Liver (tissue), 9 donors: Measurements from ENCODE around the gene ERP44. TPM values are rescaled to one million over a fixed set of nuclear protein-coding genes. Genes with fewer than 3 reads are reported as not detected.
"Not testable (repeated sequence)": the region's sequence is repeated elsewhere in the genome, so short reads cannot be mapped to it uniquely, and the experiment has no call there.

Source experiments
- DNase-seq: peaks from one replicate; pipeline ENCODE4 v3.0.0-alpha.2; 2017; ENCODE audit warnings: low spot score
- H3K27ac ChIP-seq, 2 donors: one replicate each; pipeline ENCODE4 v1.7.0; 2013; ENCODE audit warnings: inconsistent platforms in 2 of 2, low read length in 2 of 2, control low read depth in 1 of 2, low read depth in 1 of 2, mild to moderate bottlenecking in 1 of 2
- H3K27me3 ChIP-seq, 4 donors: one replicate each; pipeline versions ENCODE4 v1.6.1 to v1.7.0; 2013; ENCODE audit warnings: low read length in 3 of 4, inconsistent platforms in 1 of 4, mild to moderate bottlenecking in 1 of 4, moderate library complexity in 1 of 4; ENCODE audit not compliant: control insufficient read depth in 4 of 4, insufficient read depth in 4 of 4
- H3K36me3 ChIP-seq, 4 donors: one replicate each; pipeline versions ENCODE4 v1.6.1 to v1.7.0; 2013; ENCODE audit warnings: low read length in 3 of 4, mild to moderate bottlenecking in 3 of 4, low read depth in 1 of 4, moderate library complexity in 1 of 4; ENCODE audit not compliant: control insufficient read depth in 4 of 4, insufficient read depth in 3 of 4
- H3K4me1 ChIP-seq, 4 donors: one replicate each; pipeline versions ENCODE4 v1.6.1 to v1.7.0; 2013; ENCODE audit warnings: low read length in 3 of 4, mild to moderate bottlenecking in 3 of 4, moderate library complexity in 1 of 4; ENCODE audit not compliant: control insufficient read depth in 4 of 4, insufficient read depth in 4 of 4
- H3K4me3 ChIP-seq, 3 donors: one replicate each; pipeline versions ENCODE4 v1.6.1 to v1.7.0; 2013; ENCODE audit warnings: low read length in 3 of 3, control low read depth in 1 of 3, low read depth in 1 of 3, mild to moderate bottlenecking in 1 of 3
- H3K9ac ChIP-seq, 2 donors: one replicate each; pipeline ENCODE4 v1.7.0; 2013; ENCODE audit warnings: low read length in 2 of 2, mild to moderate bottlenecking in 2 of 2, moderate library complexity in 2 of 2, control low read depth in 1 of 2, low read depth in 1 of 2
- H3K9me3 ChIP-seq, 4 donors: one replicate each; pipeline versions ENCODE4 v1.6.1 to v1.7.0; 2013; ENCODE audit warnings: low read length in 3 of 4; ENCODE audit not compliant: control insufficient read depth in 4 of 4
- CTCF ChIP-seq: fragments of 150-350 bp; IDR thresholded peaks from 2 replicates; pipeline ENCODE4 v1.5.1; 2017; ENCODE audit warnings: improper control_type of control experiment, low read depth, low read length; ENCODE audit not compliant: missing input control
- EGR1 ChIP-seq, 2 donors: IDR thresholded peaks; 2 replicates each; pipeline ENCODE4 v1.6.1; 2016 to 2018; ENCODE audit warnings: antibody characterized with exemption in 2 of 2, low read depth in 2 of 2
- FOXA1 ChIP-seq: IDR thresholded peaks from 2 replicates; pipeline ENCODE4 v1.6.1; 2016; ENCODE audit warnings: antibody characterized with exemption
- HNF4A ChIP-seq, 2 donors: conservative IDR thresholded peaks; 2 replicates each; pipeline ENCODE4 v1.6.1; 2016; ENCODE audit warnings: antibody characterized with exemption in 2 of 2, mild to moderate bottlenecking in 2 of 2
- HNF4G ChIP-seq: IDR thresholded peaks from 2 replicates; pipeline ENCODE4 v1.6.1; 2016; ENCODE audit warnings: antibody characterized with exemption
- JUND ChIP-seq, 2 donors: IDR thresholded peaks; 2 replicates each; pipeline ENCODE4 v1.6.1; 2016; ENCODE audit warnings: antibody characterized with exemption in 2 of 2
- NR2F2 ChIP-seq: IDR thresholded peaks from 2 replicates; pipeline ENCODE4 v1.6.1; 2016; ENCODE audit warnings: antibody characterized with exemption
- RXRA ChIP-seq, 2 donors: IDR thresholded peaks; 2 replicates each; pipeline ENCODE4 v1.6.1; 2017 to 2018; ENCODE audit warnings: antibody characterized with exemption in 2 of 2, mild to moderate bottlenecking in 1 of 2
- SP1 ChIP-seq: IDR thresholded peaks from 2 replicates; pipeline ENCODE4 v1.6.1; 2018; ENCODE audit warnings: antibody characterized with exemption, mild to moderate bottlenecking
- TAF1 ChIP-seq: conservative IDR thresholded peaks from 2 replicates; pipeline ENCODE4 v1.6.1; 2016; ENCODE audit warnings: antibody characterized with exemption, mild to moderate bottlenecking
- YY1 ChIP-seq: IDR thresholded peaks from 2 replicates; pipeline ENCODE4 v1.6.1; 2016; ENCODE audit warnings: antibody characterized with exemption, mild to moderate bottlenecking
- ZBTB33 ChIP-seq: IDR thresholded peaks from 2 replicates; pipeline ENCODE4 v1.6.1; 2016; ENCODE audit warnings: antibody characterized with exemption
- WGBS: extraction: QIAGEN DNeasy Blood & Tissue Kit; methylation state at CpG from one replicate; pipeline ENCODE4 v1.1.7; 2013; 5-methylcytosine and 5-hydroxymethylcytosine counted together
- polyA plus RNA-seq, 2 donors: library from polyadenylated mRNA; stranded (reverse) in 1 of 2; unstranded in 1 of 2; fragments of 200-250 nt in 1 of 2; fragments of >200 nt in 1 of 2; fragmentation: Nextera tagmentation in 1 of 2; extraction: Ambion mirVana in 1 of 2; gene quantifications; one replicate each; pipeline versions ENCODE4 v1.2.1 to v1.2.3, GENCODE V29; 2013 to 2015
- total RNA-seq, 2 donors: library from RNA; depleted of rRNA; stranded (reverse); fragments of >200 nt; gene quantifications; one replicate each; pipeline ENCODE4 v1.2.3, GENCODE V29; 2014
- TF ChIP-seq, protein P1 (sequence below): IDR thresholded peaks from 2 replicates; pipeline ENCODE4 v1.6.1; 2016; ENCODE audit warnings: antibody characterized with exemption
- donor health status: healthy.
- donor health status: healthy.
- donor health status: healthy.
- donor health status: healthy.
- donor health status: healthy.

ERP44 gene
- total and polyA plus RNA-seq, 4 donors = 13.0 to 26.8 (median 19.3) TPM

GRCh38 chr9:99999797-100000196, 99.0 kb downstream of the ERP44 start (continued):
- TF ChIP-seq RXRA (IDR thresholded peaks at IDR 0.05) (no peak), JUND (IDR thresholded peaks at IDR 0.05) (no peak)
- TF ChIP-seq, protein P1, sequence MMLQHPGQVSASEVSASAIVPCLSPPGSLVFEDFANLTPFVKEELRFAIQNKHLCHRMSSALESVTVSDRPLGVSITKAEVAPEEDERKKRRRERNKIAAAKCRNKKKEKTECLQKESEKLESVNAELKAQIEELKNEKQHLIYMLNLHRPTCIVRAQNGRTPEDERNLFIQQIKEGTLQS = no peak

DNA sequence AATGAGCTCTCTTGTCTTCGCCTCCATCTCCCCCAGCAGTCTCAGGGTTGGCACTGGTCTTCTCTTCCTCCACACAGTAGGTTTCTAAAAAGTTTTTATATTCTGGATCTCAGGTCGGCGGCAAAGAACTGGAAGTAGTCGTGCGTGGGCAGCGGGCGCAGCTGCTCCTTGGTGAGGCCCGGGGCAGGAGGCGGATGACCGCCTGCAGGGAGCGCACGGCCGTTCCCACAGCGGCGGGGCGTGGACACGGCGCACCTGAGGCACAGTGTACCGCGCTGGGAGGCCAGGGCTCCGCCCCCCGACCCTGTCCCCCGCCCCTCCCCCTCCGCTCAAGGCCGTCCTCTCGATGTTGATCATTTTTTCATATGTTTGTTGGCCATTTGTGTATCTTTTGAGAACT, 99.9 kb downstream of the ERP44 start:
- Histone ChIP-seq H3K9me3 (peaks cover 0 to 2% (median 0%) of the 10 kb centered on the region in 4 donors), H3K27ac (no peak overlapping the region), H3K27me3 (no peaks in the 10 kb centered on the region), H3K9ac (no peak overlapping the region), H3K4me3 (no peak overlapping the region), H3K4me1 (no peaks in the 10 kb centered on the region), H3K36me3 (peaks cover 5 to 12% (median 9%) of the 10 kb centered on the region in 4 donors)
- DNase-seq = no peak
- whole genome bisulfite sequencing = 96% methylated on average over 26 of the region's 26 CpGs
- TF ChIP-seq, protein P1 = no peak
- TF ChIP-seq TAF1 = no peak
- no peak for TF ChIP-seq ZBTB33
- TF ChIP-seq NR2F2 = no peak
- TF ChIP-seq RXRA (IDR thresholded peaks at IDR 0.05) = no peak
- no peak for TF ChIP-seq HNF4G
- TF ChIP-seq SP1 = no peak
- TF ChIP-seq CTCF = no peak

GRCh38 chr9:99998266-99998665, 100.5 kb downstream of the ERP44 start:
- DNase-seq = no peak
- Histone ChIP-seq H3K9ac (no peak overlapping the region), H3K27me3 (no peaks in the 10 kb centered on the region), H3K4me1 (no peaks in the 10 kb centered on the region), H3K9me3 (peaks cover 0 to under 1% (median 0%) of the 10 kb centered on the region in 4 donors), H3K27ac (no peak overlapping the region), H3K36me3 (peaks cover 2 to 9% (median 4%) of the 10 kb centered on the region in 4 donors), H3K4me3 (no peak overlapping the region)
- TF ChIP-seq SP1 = no peak
- TF ChIP-seq CTCF = no peak
- TF ChIP-seq YY1 = no peak
- no peak for TF ChIP-seq ZBTB33
- TF ChIP-seq EGR1 (IDR thresholded peaks at IDR 0.05; ENCODE audit: low read depth in 2 of 2) = no peak
- TF ChIP-seq HNF4A (conservative IDR thresholded peaks at IDR 0.05) = no peak
- TF ChIP-seq HNF4G = no peak
- TF ChIP-seq FOXA1 = no peak
- no peak for TF ChIP-seq RXRA (IDR thresholded peaks at IDR 0.05)
- no peak for TF ChIP-seq TAF1
- TF ChIP-seq, protein P1 = no peak
- WGBS = 95% methylated on average over 22 of the region's 22 CpGs

DNA sequence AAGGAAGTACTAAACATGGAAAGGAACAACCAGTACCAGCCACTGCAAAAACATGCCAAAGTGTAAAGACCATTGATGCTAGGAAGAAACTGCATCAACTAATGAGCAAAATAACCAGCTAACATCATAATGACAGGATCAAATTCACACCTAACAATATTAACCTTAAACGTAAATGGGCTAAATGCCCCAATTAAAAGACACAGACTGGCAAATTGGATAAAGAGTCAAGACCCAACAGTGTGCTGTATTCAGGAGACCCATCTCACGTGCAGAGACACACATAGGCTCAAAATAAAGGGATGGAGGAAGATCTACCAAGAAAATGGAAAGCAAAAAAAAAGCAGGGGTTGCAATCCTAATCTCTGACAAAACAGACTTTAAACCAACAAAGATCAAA, 108.3 kb downstream of the ERP44 start:
- not testable (repeated sequence) for H3K9ac ChIP-seq, H3K4me3 ChIP-seq, H3K36me3 ChIP-seq, H3K4me1 ChIP-seq, H3K27me3 ChIP-seq, DNase-seq, H3K27ac ChIP-seq, H3K9me3 ChIP-seq
- WGBS = 95% methylated on average over 2 of the region's 2 CpGs
